ENCODE measurements around the gene EXO1. TPM values are rescaled to one million over a fixed set of nuclear protein-coding genes. Genes with fewer than 3 reads are reported as not detected.
A peak's percentile ranks its signal among the peaks of the same experiment; 100 is the strongest.
"Not testable (repeated sequence)": the region's sequence is repeated elsewhere in the genome, so short reads cannot be mapped to it uniquely, and the experiment has no call there.

The EXO1 gene
- total RNA-seq, 2 experiments from 2014 or later: 44.3 to 50.0 TPM

- Mint-ChIP-seq H3K27ac (no peak overlapping the region), H3K4me1 (ENCODE audit: low read depth) (peaks cover 2% of the 10 kb centered on the region), H3K36me3 (no peaks in the 10 kb centered on the region), H3K27me3 (no peaks in the 10 kb centered on the region), H3K9me3 (no peaks in the 10 kb centered on the region), H3K4me3 (no peak overlapping the region)
- no peak for DNase-seq
- intact Hi-C loops (cut with micrococcal nuclease): no loop called here
- ChIA-PET CTCF (no interaction called here), POLR2A (interaction anchor here (1.0 kb wide), 1 partner anchor 8 kb away, joined by 3 read pairs; no protein-coding TSS in a partner anchor)
Observed at GRCh38 chr1:241839369-241839979, 8.5 kb upstream of the EXO1 start.

- DNase-seq: no peak
- H3K4me1 Mint-ChIP-seq (ENCODE audit: low read depth): peaks cover 2% of the 10 kb centered on the region
- intact Hi-C loops (cut with micrococcal nuclease): no loop called here
- no peak overlapping the region for H3K4me3 Mint-ChIP-seq
- H3K9me3 Mint-ChIP-seq: no peaks in the 10 kb centered on the region
- H3K36me3 Mint-ChIP-seq: no peaks in the 10 kb centered on the region
- POLR2A ChIA-PET: no interaction called here
- H3K27me3 Mint-ChIP-seq: no peaks in the 10 kb centered on the region
- no peak overlapping the region for H3K27ac Mint-ChIP-seq
- CTCF ChIA-PET: interaction anchor here (0.7 kb wide), 1 partner anchor 1310 kb away, joined by 3 read pairs; no protein-coding TSS in a partner anchor
Observed at GRCh38 chr1:241840164-241840563, 7.8 kb upstream of the EXO1 start.

DNA sequence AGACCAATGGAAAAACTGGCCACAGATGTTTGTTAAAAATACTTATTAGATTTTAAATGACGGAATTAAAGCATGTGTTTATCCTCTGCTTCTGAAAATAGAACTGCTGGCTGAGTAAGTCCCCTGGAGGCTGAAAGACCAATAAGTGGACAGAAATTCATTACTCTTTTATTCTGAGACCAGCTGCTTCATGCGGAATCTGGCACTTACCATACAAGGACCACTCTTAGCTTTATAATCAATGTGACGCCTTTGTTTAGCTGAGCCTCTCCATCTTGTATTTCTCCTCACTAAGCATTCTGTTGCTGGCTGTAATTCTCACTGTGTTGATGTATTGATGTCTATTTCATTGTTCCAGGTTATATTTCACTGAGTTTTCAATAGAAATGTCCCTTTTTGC is 6.3 kb upstream of the EXO1 start:
- no peaks in the 10 kb centered on the region for H3K36me3 Mint-ChIP-seq
- H3K9me3 Mint-ChIP-seq: no peaks in the 10 kb centered on the region
- H3K4me1 Mint-ChIP-seq (ENCODE audit: low read depth): peaks cover 2% of the 10 kb centered on the region
- ChIA-PET POLR2A (no interaction called here), CTCF (no interaction called here)
- no peak for DNase-seq
- H3K27ac Mint-ChIP-seq: no peak overlapping the region
- no peaks in the 10 kb centered on the region for H3K27me3 Mint-ChIP-seq
- H3K4me3 Mint-ChIP-seq: no peak overlapping the region
- intact Hi-C loops (cut with micrococcal nuclease): no loop called here

DNA sequence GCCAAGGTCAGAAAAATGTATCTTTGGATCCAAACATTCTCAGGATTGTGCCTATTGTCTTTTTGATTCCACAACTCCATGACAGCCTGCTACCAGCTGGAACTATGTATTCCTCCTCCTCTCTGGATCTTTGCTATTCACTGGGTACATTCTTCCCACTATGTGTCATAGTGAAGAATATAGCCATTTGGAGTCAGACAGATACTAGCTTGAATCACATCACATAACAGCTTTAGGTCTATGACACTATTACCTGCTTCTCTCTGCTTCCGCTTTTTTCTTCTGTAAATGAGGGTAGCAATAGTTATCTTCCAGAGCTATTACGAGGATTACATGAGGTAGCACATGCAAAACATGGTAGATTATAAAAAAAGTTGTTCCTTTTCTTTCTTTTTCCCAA is 5.4 kb upstream of the EXO1 start:
- Mint-ChIP-seq H3K36me3 (no peaks in the 10 kb centered on the region), H3K27ac (no peak overlapping the region), H3K4me1 (ENCODE audit: low read depth) (peaks cover 8% of the 10 kb centered on the region), H3K9me3 (no peaks in the 10 kb centered on the region), H3K27me3 (no peaks in the 10 kb centered on the region), H3K4me3 (no peak overlapping the region)
- CTCF ChIA-PET: interaction anchor here (3.0 kb wide), 1 partner anchor 232 kb away, joined by 10 read pairs; no protein-coding TSS in a partner anchor
- no peak for DNase-seq
- intact Hi-C loops (cut with micrococcal nuclease): no loop called here
- POLR2A ChIA-PET: no interaction called here

DNA sequence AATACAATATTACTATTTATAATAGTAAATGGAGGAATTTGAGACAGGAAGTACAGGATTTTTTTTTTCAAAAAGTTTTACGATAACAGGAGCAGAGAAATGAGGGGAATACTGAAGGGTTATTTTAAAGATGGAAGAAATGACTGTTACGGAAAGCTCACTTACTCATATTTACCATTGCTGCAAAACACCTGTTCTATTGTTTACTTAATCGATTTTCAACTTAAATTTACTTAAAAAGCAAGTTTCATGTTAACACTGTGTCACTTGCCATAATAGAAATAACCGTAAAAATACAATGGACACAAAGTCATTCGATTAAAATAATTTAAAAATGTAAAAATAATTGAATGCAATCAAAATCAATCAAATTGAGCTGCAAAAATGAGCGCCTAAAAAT is 3.4 kb upstream of the EXO1 start:
- H3K4me3 Mint-ChIP-seq: no peak overlapping the region
- peaks cover 19% of the 10 kb centered on the region for H3K4me1 Mint-ChIP-seq (ENCODE audit: low read depth)
- peaks cover 11% of the 10 kb centered on the region for H3K36me3 Mint-ChIP-seq
- ChIA-PET CTCF (interaction anchor here (3.0 kb wide), 1 partner anchor 234 kb away, joined by 10 read pairs; no protein-coding TSS in a partner anchor), POLR2A (no interaction called here)
- intact Hi-C loops (cut with micrococcal nuclease): no loop called here
- no peaks in the 10 kb centered on the region for H3K9me3 Mint-ChIP-seq
- no peak overlapping the region for H3K27ac Mint-ChIP-seq
- no peak for DNase-seq
- H3K27me3 Mint-ChIP-seq: no peaks in the 10 kb centered on the region

GRCh38 chr1:241846375-241846774 is 1.6 kb upstream of the EXO1 start:
- Mint-ChIP-seq H3K36me3 (peaks cover 16% of the 10 kb centered on the region), H3K4me1 (ENCODE audit: low read depth) (peaks cover 22% of the 10 kb centered on the region), H3K27me3 (no peaks in the 10 kb centered on the region), H3K9me3 (no peaks in the 10 kb centered on the region), H3K27ac (no peak overlapping the region), H3K4me3 (no peak overlapping the region)
- CTCF ChIA-PET: interaction anchor here (1.0 to 2.0 kb wide), 2 partner anchors 47 to 235 kb away, joined by 3 to 11 read pairs; no protein-coding TSS in a partner anchor
- no peak for DNase-seq
- intact Hi-C loops (cut with micrococcal nuclease): loop anchor here (5.0 kb wide), 3 partner anchors 151 to 254 kb away; partner anchors contain the start of gene MAP1LC3C
- POLR2A ChIA-PET: no interaction called here

DNA sequence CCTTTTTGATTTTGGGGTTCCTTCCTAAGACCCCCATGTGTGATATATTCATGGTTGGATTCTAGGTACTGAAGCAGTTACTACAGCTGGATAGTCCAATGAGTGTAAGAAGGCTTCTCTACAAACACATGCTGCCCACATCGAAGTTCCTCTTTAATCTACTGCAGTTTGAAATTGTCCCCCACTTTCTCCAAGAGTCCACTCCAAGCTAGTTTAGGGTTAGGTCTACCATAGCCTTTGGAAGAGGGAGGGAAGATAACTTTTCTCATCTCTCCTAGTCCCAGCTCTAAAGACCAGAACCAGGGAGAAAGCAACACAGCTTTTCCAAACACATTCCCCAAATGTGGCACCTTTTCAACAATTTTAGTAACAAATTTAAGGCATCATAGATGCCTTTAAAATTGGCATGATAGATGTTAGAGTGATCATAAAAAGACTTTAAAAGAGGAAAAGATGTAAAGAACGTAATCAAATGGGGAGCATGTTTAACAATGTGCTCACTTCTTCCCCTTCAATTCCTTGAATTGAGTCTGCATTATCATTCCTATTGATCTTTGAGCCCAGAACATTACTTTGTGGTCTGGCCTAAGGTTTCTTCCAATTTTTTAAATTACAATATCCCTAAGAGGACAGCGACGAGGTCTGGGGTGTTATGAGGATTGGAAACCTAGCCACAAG is 1.0 kb upstream of the EXO1 start:
- H3K4me1 Mint-ChIP-seq (ENCODE audit: low read depth): peaks cover 22% of the 10 kb centered on the region
- H3K4me3 Mint-ChIP-seq: peak overlapping the region; percentile 91
- DNase-seq: no peak
- ChIA-PET CTCF (interaction anchor here (1.0 to 2.1 kb wide), 5 partner anchors 9 to 235 kb away, joined by 3 to 11 read pairs (median 4); partner anchors contain the start of gene MAP1LC3C), POLR2A (interaction anchor here (1.0 kb wide), 1 partner anchor 8 kb away, joined by 3 read pairs; no protein-coding TSS in a partner anchor)
- H3K27me3 Mint-ChIP-seq: no peaks in the 10 kb centered on the region
- peaks cover 19% of the 10 kb centered on the region for H3K36me3 Mint-ChIP-seq
- peak overlapping the region; percentile 99 for H3K27ac Mint-ChIP-seq
- H3K9me3 Mint-ChIP-seq: no peaks in the 10 kb centered on the region
- intact Hi-C loops (cut with micrococcal nuclease): loop anchor here (1.0 to 5.0 kb wide), 5 partner anchors 150 to 316 kb away; partner anchors contain the start of genes CHML, MAP1LC3C and OPN3

DNA sequence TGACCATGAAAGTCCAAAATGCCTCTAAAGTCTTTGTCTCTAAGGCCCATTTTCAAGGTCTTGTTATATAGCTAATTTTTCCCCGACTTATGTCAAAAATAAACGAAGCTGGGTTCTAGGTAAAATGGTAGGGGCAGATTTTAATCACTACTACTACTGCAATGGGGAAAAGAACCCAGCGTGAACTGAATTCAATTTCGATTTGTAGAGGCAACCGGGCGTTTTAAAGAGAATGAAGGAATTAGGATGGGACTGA is 536 bp upstream of the EXO1 start:
- Mint-ChIP-seq H3K36me3 (peaks cover 22% of the 10 kb centered on the region), H3K9me3 (no peaks in the 10 kb centered on the region), H3K4me1 (ENCODE audit: low read depth) (peaks cover 22% of the 10 kb centered on the region), H3K27ac (peak overlapping the region; percentile 99), H3K27me3 (no peaks in the 10 kb centered on the region), H3K4me3 (peak overlapping the region; percentile 91)
- intact Hi-C loops (cut with micrococcal nuclease): loop anchor here (1.0 to 5.0 kb wide), 5 partner anchors 150 to 316 kb away; partner anchors contain the start of genes CHML, MAP1LC3C and OPN3
- CTCF ChIA-PET: interaction anchor here (1.0 to 2.1 kb wide), 5 partner anchors 9 to 315 kb away, joined by 3 to 11 read pairs (median 4); partner anchors contain the start of genes KMO and MAP1LC3C
- DNase-seq: no peak
- POLR2A ChIA-PET: interaction anchor here (1.0 kb wide), 2 partner anchors 9 to 328 kb away, joined by 3 to 4 read pairs; partner anchors contain the start of gene FH

DNA sequence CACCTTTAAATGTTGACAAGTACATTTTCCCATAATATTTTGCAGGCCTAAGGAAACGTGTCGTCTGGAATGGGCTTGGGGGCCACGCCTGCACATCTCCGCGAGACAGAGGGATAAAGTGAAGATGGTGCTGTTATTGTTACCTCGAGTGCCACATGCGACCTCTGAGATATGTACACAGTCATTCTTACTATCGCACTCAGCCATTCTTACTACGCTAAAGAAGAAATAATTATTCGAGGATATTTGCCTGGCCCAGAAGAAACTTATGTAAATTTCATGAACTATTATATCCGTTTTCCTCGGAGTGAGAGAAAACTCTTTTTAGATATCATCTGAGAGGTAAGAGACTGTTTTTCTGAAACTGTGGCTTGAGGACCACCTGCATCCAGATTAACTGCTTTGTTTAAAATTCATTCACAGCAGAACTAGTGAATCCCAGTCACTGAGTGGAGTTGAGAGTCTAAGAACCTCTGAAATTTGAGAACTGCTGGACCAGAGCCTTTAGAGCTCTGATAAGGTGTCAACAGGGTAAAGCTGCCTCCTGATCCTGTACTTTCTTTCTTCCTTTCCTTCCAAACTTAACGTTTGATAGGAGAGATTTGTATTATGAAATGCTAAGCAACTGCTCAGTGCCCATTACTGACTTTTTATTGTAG is 811 bp downstream of the EXO1 start:
- intact Hi-C loops (cut with micrococcal nuclease): loop anchor here (1.0 to 5.0 kb wide), 7 partner anchors 148 to 1406 kb away; partner anchors contain the start of genes CEP170, FH and MAP1LC3C
- peaks cover 31% of the 10 kb centered on the region for H3K36me3 Mint-ChIP-seq
- ChIA-PET POLR2A (no interaction called here), CTCF (interaction anchor here (1.9 to 2.1 kb wide), 2 partner anchors 7 to 149 kb away, joined by 4 to 11 read pairs; partner anchors contain the start of gene MAP1LC3C)
- H3K9me3 Mint-ChIP-seq: no peaks in the 10 kb centered on the region
- peaks cover 22% of the 10 kb centered on the region for H3K4me1 Mint-ChIP-seq (ENCODE audit: low read depth)
- DNase-seq: no peak
- peak overlapping the region; percentile 99 for H3K27ac Mint-ChIP-seq
- peak overlapping the region; percentile 91 for H3K4me3 Mint-ChIP-seq
- H3K27me3 Mint-ChIP-seq: no peaks in the 10 kb centered on the region

DNA sequence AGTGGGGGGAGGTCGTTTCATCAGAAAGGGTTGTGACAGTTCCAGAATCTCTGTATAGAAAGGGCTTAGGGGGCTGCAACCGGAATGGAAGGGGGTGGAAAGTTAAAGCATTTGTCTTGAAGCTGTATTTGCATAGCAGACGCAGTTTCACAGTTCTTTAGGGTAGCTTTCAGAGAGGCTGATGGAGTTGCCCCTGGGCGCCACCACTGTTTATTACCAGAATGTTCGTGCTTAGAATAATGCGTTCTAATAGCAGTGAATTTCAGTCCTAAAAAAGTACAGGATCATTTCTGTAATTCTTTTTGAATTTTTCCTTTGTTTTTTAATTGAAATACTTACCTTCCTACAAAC is 1.3 kb downstream of the EXO1 start:
- Mint-ChIP-seq H3K9me3 (no peaks in the 10 kb centered on the region), H3K27ac (no peak overlapping the region), H3K36me3 (peaks cover 34% of the 10 kb centered on the region), H3K4me3 (peak overlapping the region; percentile 91), H3K4me1 (ENCODE audit: low read depth) (peaks cover 22% of the 10 kb centered on the region), H3K27me3 (no peaks in the 10 kb centered on the region)
- intact Hi-C loops (cut with micrococcal nuclease): loop anchor here (5.0 kb wide), 3 partner anchors 148 to 257 kb away; partner anchors contain the start of gene MAP1LC3C
- no peak for DNase-seq
- ChIA-PET CTCF (interaction anchor here (1.1 kb wide), 1 partner anchor 149 kb away, joined by 4 read pairs; the partner anchor contains the start of gene MAP1LC3C), POLR2A (no interaction called here)

DNA sequence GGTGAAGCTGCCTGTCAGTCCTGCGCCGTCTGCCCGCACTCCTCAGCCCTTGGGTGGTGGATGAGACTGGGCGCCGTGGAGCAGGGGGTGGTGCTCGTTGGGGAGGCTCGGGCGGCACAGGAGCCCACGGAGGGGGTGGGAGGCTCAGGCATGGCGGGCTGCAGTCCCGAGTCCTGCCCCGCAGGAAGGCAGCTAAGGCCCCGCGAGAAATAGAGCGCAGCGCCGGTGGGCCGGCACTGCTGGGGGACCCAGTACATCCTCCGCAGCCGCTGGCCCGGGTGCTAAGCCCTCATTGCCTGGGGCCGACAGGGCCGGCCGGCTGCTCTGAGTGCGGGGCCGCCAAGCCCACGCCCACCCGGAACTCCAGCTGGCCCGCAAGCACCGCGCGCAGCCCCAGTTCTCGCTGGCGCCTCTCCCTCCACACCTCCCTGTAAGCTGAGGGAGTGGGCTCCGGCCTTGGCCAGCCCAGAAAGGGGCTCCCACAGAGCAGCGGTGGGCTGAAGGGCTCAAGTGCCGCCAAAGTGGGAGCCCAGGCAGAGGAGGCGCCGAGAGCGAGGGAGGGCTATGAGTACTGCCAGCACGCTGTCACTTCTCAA is 7.6 kb downstream of the EXO1 start:
- H3K9me3 Mint-ChIP-seq; H3K27me3 Mint-ChIP-seq; POLR2A ChIA-PET; intact Hi-C loops (cut with micrococcal nuclease); H3K4me1 Mint-ChIP-seq (ENCODE audit: low read depth); H3K4me3 Mint-ChIP-seq; DNase-seq; H3K27ac Mint-ChIP-seq: not testable (repeated sequence)
- H3K36me3 Mint-ChIP-seq: peaks cover 51% of the 10 kb centered on the region
- CTCF ChIA-PET: interaction anchor here (0.6 to 1.0 kb wide), 2 partner anchors 8 to 144 kb away, joined by 3 to 4 read pairs; partner anchors contain the start of genes EXO1 and MAP1LC3C

GRCh38 chr1:241857131-241857530 is 9.1 kb downstream of the EXO1 start:
- CTCF ChIA-PET: no interaction called here
- Mint-ChIP-seq H3K4me3 (no peak overlapping the region), H3K27me3 (no peaks in the 10 kb centered on the region), H3K9me3 (no peaks in the 10 kb centered on the region), H3K36me3 (peaks cover 61% of the 10 kb centered on the region), H3K27ac (no peak overlapping the region), H3K4me1 (ENCODE audit: low read depth) (no peaks in the 10 kb centered on the region)
- DNase-seq: no peak
- intact Hi-C loops (cut with micrococcal nuclease): no loop called here
- POLR2A ChIA-PET: no interaction called here
